ENCODE data around the gene CSKMT.
"Not testable (repeated sequence)": the region's sequence is repeated elsewhere in the genome, so short reads cannot be mapped to it uniquely, and the experiment has no call there.

CSKMT gene

GRCh38 chr11:62689421-62690183, 24.5 kb downstream of the CSKMT start, which contains the start of gene LRRN4CL:
LRRN4CL (minus strand) TSS chr11:62689530; CDS start chr11:62688508, 1,022 bp downstream.
- DNase-seq, result no peak

- not testable (repeated sequence) for DNase-seq
Measured at GRCh38 chr11:62693624-62694023, 28.5 kb downstream of the CSKMT start.

- DNase-seq, result no peak
Measured at GRCh38 chr11:62694455-62695167, 29.5 kb downstream of the CSKMT start.

- DNase-seq, result no peak
Measured at GRCh38 chr11:62702246-62702645, 37.1 kb downstream of the CSKMT start.

GRCh38 chr11:62703921-62704320, 38.8 kb downstream of the CSKMT start:
- not testable (repeated sequence) for DNase-seq

- DNase-seq, result no peak
Measured at GRCh38 chr11:62705413-62705812, 40.3 kb downstream of the CSKMT start.

GRCh38 chr11:62705880-62706849, 41.1 kb downstream of the CSKMT start:
- DNase-seq, result peak; percentile 88

GRCh38 chr11:62706850-62707247, 41.7 kb downstream of the CSKMT start:
- DNase-seq, result no peak

GRCh38 chr11:62707277-62707861, 42.3 kb downstream of the CSKMT start, which contains the start of the genes BSCL2 and GNG3:
BSCL2 (minus strand) TSS chr11:62707424; CDS start chr11:62707195, 229 bp downstream.
GNG3 (plus strand) TSS chr11:62707676; CDS start chr11:62708296, 620 bp downstream.
- DNase-seq, result no peak

- no peak for DNase-seq
Measured at GRCh38 chr11:62708392-62708791, 43.3 kb downstream of the CSKMT start.

- DNase-seq, result no peak
Measured at GRCh38 chr11:62708793-62709192, 43.7 kb downstream of the CSKMT start.

GRCh38 chr11:62709247-62710000, 44.3 kb downstream of the CSKMT start:
- DNase-seq, result peak; percentile 89

- DNase-seq, result no peak
Measured at GRCh38 chr11:62710001-62710345, 44.9 kb downstream of the CSKMT start.

GRCh38 chr11:62712276-62712812, 47.2 kb downstream of the CSKMT start:
- DNase-seq, result no peak

- DNase-seq, result no peak
Measured at GRCh38 chr11:62712861-62713260, 47.7 kb downstream of the CSKMT start.

- no peak for DNase-seq
Measured at GRCh38 chr11:62713343-62713742, 48.2 kb downstream of the CSKMT start.

GRCh38 chr11:62715150-62716130, 50.3 kb downstream of the CSKMT start:
- DNase-seq, result no peak

- no peak for DNase-seq
Measured at GRCh38 chr11:62716206-62716605, 51.1 kb downstream of the CSKMT start.

- no peak for DNase-seq
Measured at GRCh38 chr11:62716816-62717215, 51.7 kb downstream of the CSKMT start.

Measured in NCI-H1048 (cell line).